OCI-LY3 (cell line): Measurements from ENCODE around the gene DNAJC19.

Experiments used
- CTCF ChIP-seq: fragments of 200-600, 300-600 bp; sonication (generic); IDR thresholded peaks from 2 replicates; pipeline ENCODE4 v1.5.1; 2014; ENCODE audit warnings: antibody characterized with exemption, low read length, low read depth
- EZH2phosphoT487 ChIP-seq: fragments of 200-600 bp; shearing (Covaris generic); IDR thresholded peaks from 2 replicates; pipeline ENCODE4 v1.6.1; 2018; ENCODE audit warnings: antibody characterized with exemption, mixed run types, low read depth

GRCh38 chr3:180940826-180941225 is 48.7 kb downstream of the DNAJC19 start:
- no peak for TF ChIP-seq CTCF
- no peak for TF ChIP-seq EZH2phosphoT487
